Tongue (tissue), 2 donors: ENCODE results near the gene ALX3. TPM values are rescaled to one million over a fixed set of nuclear protein-coding genes. Genes with fewer than 3 reads are reported as not detected.
A peak's percentile ranks its signal among the peaks of the same experiment; 100 is the strongest.

Experiments
- DNase-seq: peaks from one replicate; pipeline ENCODE4 v3.0.0-alpha.2; 2015
- total RNA-seq: library from RNA; depleted of rRNA; stranded (reverse); fragments of >200 nt; gene quantifications from one replicate; pipeline ENCODE4 v1.2.3, GENCODE V29; 2014

The ALX3 gene
- not detected for total RNA-seq

DNA sequence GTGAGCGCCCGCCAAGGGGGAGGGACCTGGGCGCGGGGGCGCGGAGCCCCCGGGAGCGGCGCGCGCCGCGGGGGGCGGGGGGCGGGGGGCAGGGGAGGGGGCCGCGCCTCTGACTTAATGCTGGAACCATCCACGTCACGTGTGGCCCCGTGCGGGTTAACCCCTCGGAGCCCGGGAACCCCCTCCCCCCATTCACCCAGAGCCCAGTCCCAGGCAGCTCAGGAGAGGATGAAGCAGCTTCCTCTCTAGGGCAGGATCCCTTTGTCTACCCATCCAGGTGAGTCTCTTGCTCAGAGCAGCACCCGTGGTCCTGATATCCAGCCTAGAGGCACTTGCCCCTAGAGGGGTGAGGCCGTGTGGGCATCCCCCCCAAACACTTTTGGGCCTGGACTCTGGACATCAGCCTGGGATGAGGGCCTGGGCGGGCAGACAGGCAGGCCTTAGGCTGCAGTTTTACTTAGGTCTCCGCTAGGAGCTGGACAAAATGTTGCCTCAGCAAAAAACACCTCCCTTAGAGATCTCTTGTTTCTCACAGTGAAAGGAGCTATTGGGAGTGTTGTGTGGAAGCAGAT, at the start of gene ALX3:
Gene ALX3, minus strand, starts transcription at position 2 of the 572 bp plus-strand sequence. CDS start 60 bp downstream, outside the sequence.
- DNase-seq: no peak

DNA sequence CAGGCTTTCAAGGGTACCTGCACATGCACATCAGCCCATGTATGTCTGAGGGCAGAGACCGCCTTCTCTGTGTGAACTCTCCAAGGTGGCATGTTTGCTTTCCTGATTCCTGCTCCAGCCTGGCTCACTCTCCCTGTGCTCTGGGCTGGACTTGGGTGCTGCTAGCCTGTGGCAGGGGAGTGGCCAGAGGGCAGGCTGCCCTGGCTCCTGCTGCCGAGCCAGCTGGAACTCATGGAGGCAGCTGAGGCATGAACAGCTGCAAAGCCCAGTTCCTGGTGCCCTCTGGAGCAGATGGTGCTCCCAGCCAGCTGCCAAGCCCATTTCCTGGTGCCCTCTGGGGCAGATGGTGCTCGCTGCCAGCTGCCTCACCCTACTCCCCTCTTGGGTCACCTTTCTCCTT, 49.4 kb upstream of the ALX3 start:
- DNase-seq: peak; percentile 25

- DNase-seq: no peak
Observed at GRCh38 chr1:110118636-110119396, 48.3 kb upstream of the ALX3 start.

DNA sequence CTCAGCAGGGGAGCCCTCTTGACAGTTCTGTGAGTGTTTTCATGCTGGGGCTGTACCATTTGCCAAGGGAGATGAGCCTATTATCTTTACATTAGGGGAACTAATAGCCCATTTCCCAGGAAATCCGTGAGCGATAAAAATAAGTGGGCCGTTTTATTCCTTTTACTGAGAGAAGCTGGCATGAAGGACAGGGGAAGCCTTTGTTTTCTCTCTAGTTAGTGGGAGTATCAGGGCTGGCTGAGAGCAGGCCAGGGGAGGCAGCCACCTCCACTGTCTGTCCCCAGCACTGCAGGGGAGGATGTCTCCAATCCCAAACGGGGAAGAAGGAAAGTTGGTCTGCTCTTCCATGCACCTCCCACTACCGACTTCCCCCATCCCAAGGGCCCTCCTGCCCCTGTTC, 44.3 kb upstream of the ALX3 start:
- no peak for DNase-seq

GRCh38 chr1:110114173-110114572, 43.7 kb upstream of the ALX3 start:
- DNase-seq: no peak

- no peak for DNase-seq
Observed at GRCh38 chr1:110113551-110113950, 43.1 kb upstream of the ALX3 start.

GRCh38 chr1:110112656-110113055, 42.2 kb upstream of the ALX3 start:
- no peak for DNase-seq

- DNase-seq: no peak
Observed at GRCh38 chr1:110112143-110112542, 41.7 kb upstream of the ALX3 start, which contains the start of gene UBL4B. Gene UBL4B (plus strand): TSS chr1:110112443. CDS start chr1:110112535, 92 bp downstream.

DNA sequence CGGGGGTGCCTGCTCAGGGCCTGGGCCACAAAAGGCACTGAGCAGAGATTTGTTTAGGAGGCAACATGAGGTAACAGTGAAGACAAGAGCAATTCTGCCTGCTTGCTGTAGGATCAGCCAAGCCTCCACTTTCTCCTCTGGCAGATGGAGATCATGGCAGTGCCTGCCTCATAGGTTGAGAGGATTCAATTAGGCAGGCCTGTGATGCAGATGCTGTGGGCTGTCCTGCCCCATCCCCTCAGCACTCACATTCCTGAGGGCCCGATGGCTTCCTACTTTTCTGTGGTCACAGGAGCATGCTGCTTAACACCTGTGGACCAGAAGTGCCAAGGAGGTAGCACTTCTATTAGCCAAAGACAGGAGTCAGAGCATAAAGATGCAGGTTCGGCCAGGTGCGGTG, 40.6 kb upstream of the ALX3 start:
- no peak for DNase-seq

GRCh38 chr1:110107867-110108469, 37.5 kb upstream of the ALX3 start:
- no peak for DNase-seq

- DNase-seq: peak; percentile 85
Observed at GRCh38 chr1:110106013-110106941, 35.8 kb upstream of the ALX3 start.

DNA sequence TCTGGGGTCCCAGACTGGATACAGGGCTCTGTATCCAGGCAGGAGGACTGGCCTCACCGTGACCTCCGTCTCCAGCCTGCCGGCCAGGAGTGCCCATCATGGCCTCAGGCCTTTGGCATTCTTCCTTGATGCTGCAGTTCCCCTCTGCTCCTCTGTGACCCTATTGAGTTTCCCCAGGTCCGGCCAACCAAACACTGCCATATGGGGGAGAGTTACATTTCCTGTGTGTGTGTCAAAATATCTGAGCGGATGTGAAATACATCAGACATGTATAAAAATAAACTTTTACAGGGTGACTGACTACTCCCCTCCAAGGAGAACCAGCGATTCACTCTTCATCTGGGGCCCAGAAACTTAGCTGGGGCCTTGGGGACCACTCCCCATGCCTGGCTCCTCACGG, 31.6 kb upstream of the ALX3 start:
- no peak for DNase-seq

GRCh38 chr1:110100335-110100734, 29.9 kb upstream of the ALX3 start:
- DNase-seq: no peak

DNA sequence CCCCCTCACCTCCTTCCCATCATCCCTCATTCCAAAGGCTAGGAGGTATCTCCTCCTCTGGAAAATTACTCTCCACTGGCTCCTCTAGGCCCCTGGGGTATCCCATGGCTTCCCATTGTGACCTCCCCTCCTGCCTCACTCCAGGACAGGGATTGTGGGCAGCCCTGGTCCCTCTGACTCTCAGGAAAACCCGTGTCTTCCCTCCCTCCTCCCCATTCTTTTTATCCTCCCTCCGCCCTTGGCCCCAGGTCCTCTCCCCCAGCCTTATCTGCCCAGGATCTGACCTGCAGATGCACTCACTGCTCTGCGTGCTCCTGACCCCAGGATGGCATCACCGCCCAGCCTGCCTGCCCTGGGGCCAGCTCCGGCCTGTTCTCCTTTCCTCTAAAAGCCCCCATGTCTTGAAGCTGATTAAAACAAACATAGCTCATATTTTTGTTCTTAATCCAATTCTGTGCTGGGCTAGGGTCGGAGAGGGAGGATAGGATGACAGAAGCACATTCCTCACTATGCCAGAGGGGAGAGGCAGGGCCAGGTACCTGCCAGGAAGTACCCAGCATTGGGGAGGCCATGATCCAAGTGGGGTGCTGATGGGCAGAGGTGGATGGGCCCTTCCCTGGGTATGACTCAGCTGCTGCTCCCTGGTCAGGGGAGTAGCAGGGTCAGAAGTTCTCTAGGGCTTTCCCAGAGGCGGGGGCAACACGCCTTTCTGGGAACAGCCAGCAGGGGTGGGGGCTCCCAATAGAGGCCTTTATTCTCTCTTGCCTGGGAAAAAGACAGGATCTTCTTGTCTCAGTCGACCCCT, 28.0 kb upstream of the ALX3 start:
- DNase-seq: no peak

DNA sequence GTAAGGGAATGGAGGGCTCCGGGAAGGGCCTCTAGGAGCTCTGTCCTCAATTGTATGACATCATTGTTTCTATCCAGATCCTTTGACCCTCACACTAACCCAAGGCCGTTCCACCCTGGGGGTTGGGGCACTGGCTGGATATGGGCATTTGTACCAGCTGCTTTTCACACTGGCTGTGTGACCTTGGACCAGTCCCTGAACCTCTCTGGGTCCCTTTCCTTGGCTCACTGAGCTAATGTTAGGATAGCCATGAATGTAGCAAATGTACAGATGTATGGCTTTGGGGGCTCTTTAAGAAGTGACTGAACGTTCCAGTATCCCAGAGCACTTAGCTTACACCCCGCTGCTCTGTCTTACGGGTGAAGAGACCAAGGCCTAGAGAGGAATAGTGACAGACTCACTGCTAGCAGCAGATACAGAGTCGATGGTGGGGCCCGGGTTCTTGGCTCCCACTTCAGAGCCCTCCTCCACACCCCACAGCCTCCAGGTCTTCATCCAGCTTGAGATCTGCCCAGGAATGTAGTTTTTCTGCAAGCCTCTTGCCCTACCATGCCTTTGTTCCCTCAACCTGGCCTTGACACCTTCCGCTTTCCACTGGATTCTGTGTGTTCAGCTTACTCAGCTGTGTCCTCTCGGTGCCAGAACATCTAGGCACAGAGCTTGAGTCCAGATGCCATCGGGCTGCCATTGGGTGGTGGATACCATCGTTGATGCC, 27.2 kb upstream of the ALX3 start:
- no peak for DNase-seq

GRCh38 chr1:110094931-110095654, 24.6 kb upstream of the ALX3 start:
- DNase-seq: no peak

GRCh38 chr1:110092991-110093390, 22.5 kb upstream of the ALX3 start:
- no peak for DNase-seq

DNA sequence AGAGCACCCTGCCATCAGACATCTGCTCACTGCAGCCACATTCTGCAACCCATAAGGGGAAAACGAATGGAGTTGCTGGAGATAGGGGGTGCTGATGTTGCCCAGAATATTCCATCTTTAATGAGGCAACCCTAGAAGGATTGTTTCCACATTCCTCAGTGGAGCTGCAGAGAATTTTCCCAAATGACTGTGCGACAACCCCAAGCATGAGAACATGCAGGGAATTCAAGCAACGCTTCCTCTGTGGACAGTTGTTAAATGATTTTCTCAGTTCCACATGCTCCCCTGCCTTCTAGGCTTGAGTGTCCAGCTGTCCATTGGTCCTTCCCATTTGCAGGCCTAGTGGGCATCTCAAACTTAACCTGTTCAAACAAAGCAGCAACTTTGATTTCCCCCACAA, 21.3 kb upstream of the ALX3 start:
- DNase-seq: no peak

GRCh38 chr1:110091381-110091780, 20.9 kb upstream of the ALX3 start:
- DNase-seq: no peak
